ENCODE measurements around the gene MRPL32. TPM values are rescaled to one million over a fixed set of nuclear protein-coding genes. Genes with fewer than 3 reads are reported as not detected.

MRPL32 gene
- total RNA-seq (2021; ENCODE audit: unreplicated experiment) (47.5 TPM), Bru-seq, nascent RNA (percentile 86 among the genes with signal in this experiment), BruChase-seq, experiment 1, labeled RNA remaining after a 6-hour chase (percentile 85 among the genes with signal in this experiment), BruChase-seq, experiment 2, labeled RNA remaining after a 2-hour chase (percentile 74 among the genes with signal in this experiment)
- 21.1 and 32.9 TPM in 2 replicates for polyA plus RNA-seq (2012)
- long read RNA-seq, transcript MRPL32-201 (3 exons, 1,035 nt), result major isoform, 45 of 63 reads
- long read RNA-seq, partial matches to known transcripts, result 13 of 63 reads
- long read RNA-seq, other reads (novel, unspliced or antisense), result 2 of 63 reads

DNA sequence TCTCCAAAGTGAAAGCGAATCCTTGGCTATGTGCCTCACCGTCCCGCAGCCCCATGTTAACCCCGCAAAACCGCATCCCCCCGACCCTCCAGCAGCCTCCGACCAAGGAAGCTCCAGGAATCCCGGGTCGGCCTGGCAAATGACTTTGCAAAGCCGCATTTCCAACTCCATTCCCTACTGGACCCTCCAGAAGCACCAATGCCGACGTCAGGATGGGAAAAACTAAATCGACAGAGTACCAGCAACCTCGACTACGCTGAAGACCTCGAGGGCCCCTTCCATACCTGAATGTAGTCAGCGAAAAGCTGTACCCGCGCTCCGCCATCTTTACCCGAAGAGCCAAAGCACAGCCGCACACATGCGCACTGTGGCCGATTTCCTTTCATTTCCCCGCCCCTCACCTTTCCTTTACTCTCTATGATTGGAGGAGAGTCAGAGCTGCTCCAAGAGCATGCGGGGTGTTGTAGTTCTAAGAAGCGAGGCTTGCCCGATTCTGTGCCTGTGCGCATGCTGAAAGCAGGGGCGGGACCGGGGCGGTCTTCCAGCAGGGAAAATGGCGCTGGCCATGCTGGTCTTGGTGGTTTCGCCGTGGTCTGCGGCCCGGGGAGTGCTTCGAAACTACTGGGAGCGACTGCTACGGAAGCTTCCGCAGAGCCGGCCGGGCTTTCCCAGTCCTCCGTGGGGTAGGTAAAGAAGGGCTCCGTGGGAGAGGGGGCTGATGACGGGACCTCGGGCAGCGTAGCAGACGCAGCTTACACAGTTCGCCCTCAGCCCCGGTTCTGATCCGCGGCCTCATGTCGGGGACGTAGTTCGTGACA, at the start of gene MRPL32, which contains the start of gene PSMA2:
Gene MRPL32 (plus strand): TSS at position 543 of the 818 bp plus-strand sequence. CDS start 11 bp downstream, at position 554.
Gene PSMA2 (minus strand): TSS at position 341 of the 818 bp plus-strand sequence. CDS start 16 bp downstream, at position 325.
- Histone ChIP-seq H3K4me1 (ENCODE audit: control insufficient read depth in 1 of 2, insufficient read depth in 2 of 2, low read length in 2 of 2) (peaks cover 5 to 26% of the 10 kb centered on the region in 2 experiments; a peak in 2 of 4 replicates), H4K20me1 (ENCODE audit: insufficient read depth) (peaks cover 9% of the 10 kb centered on the region; the same call in 1 of the 2 replicates), H3K79me2 (ENCODE audit: insufficient read depth, low read length) (peaks cover 92% of the 10 kb centered on the region), H2AFZ (ENCODE audit: low read depth, low read length, poor library complexity, severe bottlenecking) (no peak within 1 kb of the TSS), H3K4me2 (ENCODE audit: low read length) (peak within 1 kb of the TSS; percentile 85), H3K27ac (ENCODE audit: low read depth, low read length) (peak within 1 kb of the TSS; percentile 47), H3K9me3 (ENCODE audit: control insufficient read depth in 1 of 2, insufficient read depth in 1 of 2, low read depth in 1 of 2, low read length in 2 of 2) (no peaks in the 10 kb centered on the region), H3K36me3 (ENCODE audit: control insufficient read depth in 1 of 2, insufficient read depth in 2 of 2, low read length in 2 of 2) (peaks cover 12 to 25% of the 10 kb centered on the region in 2 experiments; a peak in 3 of 4 replicates), H3K9ac (ENCODE audit: low read length) (peak within 1 kb of the TSS; percentile 98), H3K9me2 (ENCODE audit: insufficient read depth) (no peaks in the 10 kb centered on the region), H3K27me3 (ENCODE audit: insufficient read depth, low read length) (no peaks in the 10 kb centered on the region), H3K4me3 (replicated peaks in 1 of 2; ENCODE audit: low read depth in 1 of 2, low read length in 2 of 2) (peak within 1 kb of the TSS; percentile 75 to 93)
- BruUV-seq (replicated peaks), result TSS peak; percentile 72
- peak; percentile 95 for DNase-seq (ENCODE audit: low read depth, low spot score)
- ATAC-seq, result peak; percentile 100
- TF ChIP-seq, protein P1, sequence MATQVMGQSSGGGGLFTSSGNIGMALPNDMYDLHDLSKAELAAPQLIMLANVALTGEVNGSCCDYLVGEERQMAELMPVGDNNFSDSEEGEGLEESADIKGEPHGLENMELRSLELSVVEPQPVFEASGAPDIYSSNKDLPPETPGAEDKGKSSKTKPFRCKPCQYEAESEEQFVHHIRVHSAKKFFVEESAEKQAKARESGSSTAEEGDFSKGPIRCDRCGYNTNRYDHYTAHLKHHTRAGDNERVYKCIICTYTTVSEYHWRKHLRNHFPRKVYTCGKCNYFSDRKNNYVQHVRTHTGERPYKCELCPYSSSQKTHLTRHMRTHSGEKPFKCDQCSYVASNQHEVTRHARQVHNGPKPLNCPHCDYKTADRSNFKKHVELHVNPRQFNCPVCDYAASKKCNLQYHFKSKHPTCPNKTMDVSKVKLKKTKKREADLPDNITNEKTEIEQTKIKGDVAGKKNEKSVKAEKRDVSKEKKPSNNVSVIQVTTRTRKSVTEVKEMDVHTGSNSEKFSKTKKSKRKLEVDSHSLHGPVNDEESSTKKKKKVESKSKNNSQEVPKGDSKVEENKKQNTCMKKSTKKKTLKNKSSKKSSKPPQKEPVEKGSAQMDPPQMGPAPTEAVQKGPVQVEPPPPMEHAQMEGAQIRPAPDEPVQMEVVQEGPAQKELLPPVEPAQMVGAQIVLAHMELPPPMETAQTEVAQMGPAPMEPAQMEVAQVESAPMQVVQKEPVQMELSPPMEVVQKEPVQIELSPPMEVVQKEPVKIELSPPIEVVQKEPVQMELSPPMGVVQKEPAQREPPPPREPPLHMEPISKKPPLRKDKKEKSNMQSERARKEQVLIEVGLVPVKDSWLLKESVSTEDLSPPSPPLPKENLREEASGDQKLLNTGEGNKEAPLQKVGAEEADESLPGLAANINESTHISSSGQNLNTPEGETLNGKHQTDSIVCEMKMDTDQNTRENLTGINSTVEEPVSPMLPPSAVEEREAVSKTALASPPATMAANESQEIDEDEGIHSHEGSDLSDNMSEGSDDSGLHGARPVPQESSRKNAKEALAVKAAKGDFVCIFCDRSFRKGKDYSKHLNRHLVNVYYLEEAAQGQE (IDR thresholded peaks at IDR 0.05; ENCODE audit: low read depth), result no peak
- TF ChIP-seq POLR2A (IDR thresholded peaks at IDR 0.05; ENCODE audit: borderline replicate concordance, extremely low read depth, insufficient read depth, insufficient read length) (peak; percentile 92), TCF7L2 (IDR thresholded peaks at IDR 0.05; ENCODE audit: borderline replicate concordance, extremely low read depth, insufficient read depth, insufficient read length) (peak; percentile 39), EGR1 (IDR thresholded peaks at IDR 0.05; ENCODE audit: low read depth) (0 out of 2 replicates have a peak, but pooled peaks have one; percentile 13), YY1 (IDR thresholded peaks at IDR 0.05; ENCODE audit: extremely low read depth, insufficient replicate concordance, low read depth, low read length) (peak; percentile 95), SP1 (IDR thresholded peaks at IDR 0.05; ENCODE audit: low read depth) (peak; percentile 87), ELF1 (IDR thresholded peaks at IDR 0.05; ENCODE audit: borderline replicate concordance, low read depth) (no peak), SIN3A (IDR thresholded peaks at IDR 0.05; ENCODE audit: low read depth) (peak; percentile 86), ZFX (IDR thresholded peaks at IDR 0.05) (peak; percentile 39; the same call in 1 of the 2 replicates), POLR2AphosphoS5 (IDR thresholded peaks at IDR 0.05; ENCODE audit: low read depth, low read length) (peak; percentile 96)
- TF ChIP-seq, protein P2, sequence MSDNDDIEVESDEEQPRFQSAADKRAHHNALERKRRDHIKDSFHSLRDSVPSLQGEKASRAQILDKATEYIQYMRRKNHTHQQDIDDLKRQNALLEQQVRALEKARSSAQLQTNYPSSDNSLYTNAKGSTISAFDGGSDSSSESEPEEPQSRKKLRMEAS (IDR thresholded peaks at IDR 0.05), result peak; percentile 71
- CTCF ChIA-PET, result interaction anchor here (0.5 to 1.9 kb wide), 5 partner anchors 9 to 991 kb away, joined by 3 to 12 read pairs (median 4); partner anchors contain the start of gene STK17A
- POLR2A ChIA-PET, result interaction anchor here (0.7 to 1.6 kb wide), 4 partner anchors 8 to 651 kb away, joined by 3 to 5 read pairs (median 4); partner anchors contain the start of gene STK17A
- RAD21 ChIA-PET (ENCODE audit: low non-redundant PET in 1 of 2, low total read pairs in 2 of 2, uncharacterized antibody in 2 of 2, unreplicated experiment in 2 of 2), result interaction anchor here in 1 of 2 experiments (0.9 kb wide), 1 partner anchor 547 kb away, joined by 3 read pairs; no protein-coding TSS in a partner anchor
- intact Hi-C loops (cut with micrococcal nuclease), result loop anchor here (10.0 kb wide), 1 partner anchor 793 kb away; the partner anchor contains the start of gene COA1

Data from HCT116 (cell line).